Heart left ventricle (tissue), 13 donors: Measurements from ENCODE around the gene PLEKHA7.

Source experiments
- CTCF ChIP-seq, 12 donors: fragments of 200-600 bp; sonication (generic) in 4 of 12; IDR thresholded peaks; one replicate each; pipeline versions ENCODE4 v1.5.0 to v1.8.0; 2018 to 2022; ENCODE audit warnings: antibody characterized with exemption in 12 of 12, mild to moderate bottlenecking in 5 of 12
- POLR2A ChIP-seq, 2 donors: fragments of 450-650 bp; IDR thresholded peaks; one replicate each; pipeline ENCODE4 v1.6.1; 2017; ENCODE audit warnings: antibody characterized with exemption in 2 of 2, mild to moderate bottlenecking in 2 of 2, moderate library complexity in 2 of 2
- donor health status: ischemic (EF 13 %, LVEDD 7.1; RV severe dilation, severe dysfunction).
- donor health status: DM: no; HTN: yes; CAD: no.
- donor health status: DM: no; HTN: no; CAD: no.
- donor health status: ischemic (EF 25% LVEDD 6.9; RV normal size, moderate dysfunction).
- donor health status: ischemic (EF 25% LVEDD 5.7; RV mildly dilated, moderate dysfunction).
- donor health status: ischemic (EF 35%, LVEDD 5.7; RV mildly dilated, moderate dysfunction).
- donor health status: nonischemic (EF 11% LVEDD 7.7; RV severe dilation, severe dysfunction).
- donor health status: DM: yes; HTN: yes; CAD: no.
- donor health status: PGD.
- donor health status: ischemic (EF 29% LVEDD 5.4; RV normal size, mild dysfunction).
- donor health status: nonischemic (EF 23%, LVEDD 6.1; RV moderate dilation, normal function).

- TF ChIP-seq POLR2A (IDR thresholded peaks at IDR 0.05) = no peak
- TF ChIP-seq CTCF (IDR thresholded peaks at IDR 0.05) = no peak
Observed at GRCh38 chr11:16769386-16769785, 244.8 kb downstream of the PLEKHA7 start.
